Endothelial cell of hepatic sinusoid (primary cell): ENCODE data around the gene CLBA1.

Experiments
- in situ Hi-C: cut with HindIII; loops from 2 replicates; pipeline ENCODE4 v1.10.0; 2017; ENCODE audit warnings: low sequenced_read_pairs

The CLBA1 gene

GRCh38 chr14:104967386-104968152 is 18.0 kb upstream of the CLBA1 start:
- in situ Hi-C loops, result no loop called here

- in situ Hi-C loops, result no loop called here
These were observed 17.4 kb upstream of the CLBA1 start for GRCh38 chr14:104968153-104968527.

GRCh38 chr14:104968541-104969401 is 16.8 kb upstream of the CLBA1 start:
- in situ Hi-C loops, result no loop called here

GRCh38 chr14:104969741-104970230 is 15.8 kb upstream of the CLBA1 start:
- in situ Hi-C loops, result no loop called here

- in situ Hi-C loops, result no loop called here
These were observed 15.1 kb upstream of the CLBA1 start for GRCh38 chr14:104970231-104971068.

- in situ Hi-C loops, result no loop called here
These were observed 13.9 kb upstream of the CLBA1 start for GRCh38 chr14:104971447-104972240.

GRCh38 chr14:104972301-104973134 is 13.1 kb upstream of the CLBA1 start:
- in situ Hi-C loops, result no loop called here

GRCh38 chr14:104973135-104973384 is 12.5 kb upstream of the CLBA1 start:
- in situ Hi-C loops, result no loop called here

- in situ Hi-C loops, result no loop called here
These were observed 12.0 kb upstream of the CLBA1 start for GRCh38 chr14:104973385-104974145.

- in situ Hi-C loops, result no loop called here
These were observed 11.4 kb upstream of the CLBA1 start for GRCh38 chr14:104974146-104974541.

GRCh38 chr14:104974665-104975390 is 10.8 kb upstream of the CLBA1 start:
- in situ Hi-C loops, result no loop called here

- in situ Hi-C loops, result no loop called here
These were observed 9.9 kb upstream of the CLBA1 start for GRCh38 chr14:104975481-104976197.

- in situ Hi-C loops, result no loop called here
These were observed 9.2 kb upstream of the CLBA1 start for GRCh38 chr14:104976198-104977007.

GRCh38 chr14:104977008-104977680 is 8.4 kb upstream of the CLBA1 start:
- in situ Hi-C loops, result no loop called here

- in situ Hi-C loops, result no loop called here
These were observed 7.6 kb upstream of the CLBA1 start, which contains the start of gene AHNAK2 for GRCh38 chr14:104977681-104978653. TSS of gene AHNAK2 (minus strand) at chr14:104978374. CDS start at chr14:104978237, 137 bp downstream.
